GM18868 (cell line): Measurements from ENCODE around the gene UBN1.
A peak's percentile ranks its signal among the peaks of the same experiment; 100 is the strongest.

Experiments
- ATAC-seq: cut with Tn5 transposase; IDR thresholded peaks from one replicate; pipeline ENCODE4 v1.9.1; 2021; ENCODE audit warnings: mild to moderate bottlenecking, moderate library complexity; ENCODE audit not compliant: unreplicated experiment

Gene UBN1

GRCh38 chr16:4814046-4814445, 33.2 kb upstream of the UBN1 start:
- ATAC-seq = no peak

GRCh38 chr16:4814542-4815173, 32.6 kb upstream of the UBN1 start:
- ATAC-seq = no peak

- no peak for ATAC-seq
These were observed 26.6 kb upstream of the UBN1 start for GRCh38 chr16:4820652-4821051.

- ATAC-seq = no peak
These were observed 22.1 kb upstream of the UBN1 start for GRCh38 chr16:4825196-4825595.

GRCh38 chr16:4826526-4826925, 20.8 kb upstream of the UBN1 start:
- no peak for ATAC-seq

- ATAC-seq = no peak
These were observed 20.3 kb upstream of the UBN1 start for GRCh38 chr16:4826980-4827379.

GRCh38 chr16:4828567-4829321, 18.5 kb upstream of the UBN1 start:
- ATAC-seq = no peak

- no peak for ATAC-seq
These were observed 16.9 kb upstream of the UBN1 start for GRCh38 chr16:4830408-4830807.

- no peak for ATAC-seq
These were observed 15.7 kb upstream of the UBN1 start for GRCh38 chr16:4831616-4832015.

- no peak for ATAC-seq
These were observed 14.5 kb upstream of the UBN1 start for GRCh38 chr16:4832698-4833343.

GRCh38 chr16:4833584-4833983, 13.7 kb upstream of the UBN1 start:
- no peak for ATAC-seq

GRCh38 chr16:4836727-4837126, 10.6 kb upstream of the UBN1 start:
- ATAC-seq = no peak

- ATAC-seq = no peak
These were observed 9.4 kb upstream of the UBN1 start for GRCh38 chr16:4837733-4838501.

GRCh38 chr16:4839942-4840341, 7.3 kb upstream of the UBN1 start:
- ATAC-seq = no peak

GRCh38 chr16:4840984-4841383, 6.3 kb upstream of the UBN1 start:
- no peak for ATAC-seq

GRCh38 chr16:4846503-4846900, 779 bp upstream of the UBN1 start:
- peak; percentile 19 for ATAC-seq

- ATAC-seq = peak; percentile 15
These were observed 700 bp downstream of the UBN1 start for GRCh38 chr16:4847774-4848587.

- ATAC-seq = no peak
These were observed 2.9 kb downstream of the UBN1 start for GRCh38 chr16:4850211-4850610.

GRCh38 chr16:4852221-4852872, 5.1 kb downstream of the UBN1 start:
- ATAC-seq = no peak

GRCh38 chr16:4855371-4855770, 8.1 kb downstream of the UBN1 start:
- no peak for ATAC-seq
